Measurements from ENCODE around the gene ZNF417.

ZNF417 gene

GRCh38 chr19:57947088-57947418, 30.7 kb upstream of the ZNF417 start:
- no peak for TF ChIP-seq CTCF (conservative IDR thresholded peaks at IDR 0.05)
- peak overlapping the region; percentile 88 for H3K27ac ChIP-seq

GRCh38 chr19:57946316-57946715, 29.9 kb upstream of the ZNF417 start:
- peak overlapping the region; percentile 88; the same call in 1 of the 2 replicates for H3K27ac ChIP-seq
- TF ChIP-seq CTCF (conservative IDR thresholded peaks at IDR 0.05): no peak

- no peak for TF ChIP-seq CTCF (conservative IDR thresholded peaks at IDR 0.05)
Measured at GRCh38 chr19:57941593-57941992, 25.2 kb upstream of the ZNF417 start.

DNA sequence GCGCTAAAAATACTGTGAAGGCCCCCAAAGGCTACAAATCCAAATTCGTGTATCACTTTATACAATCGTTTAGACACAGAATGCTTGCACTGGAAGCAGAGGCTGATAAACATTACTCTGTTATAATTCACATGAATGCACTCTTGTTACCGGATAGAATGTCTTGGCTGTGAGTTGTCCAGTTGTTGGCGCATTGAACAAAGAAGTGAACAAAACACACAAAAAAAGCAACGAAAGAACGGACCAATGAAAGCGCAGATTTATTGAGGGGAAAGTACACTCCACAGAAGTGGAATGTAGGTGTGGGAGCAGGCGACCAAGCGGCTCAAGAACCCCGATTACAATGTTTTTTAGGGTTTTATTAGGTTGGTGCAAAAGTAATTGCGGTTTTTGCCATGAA, 19.3 kb upstream of the ZNF417 start:
- no peak for TF ChIP-seq CTCF (conservative IDR thresholded peaks at IDR 0.05)
- peak overlapping the region; percentile 89; the same call in 1 of the 2 replicates for H3K27ac ChIP-seq

More at GRCh38 chr19:57941593-57941992, 25.2 kb upstream of the ZNF417 start:
- no peak overlapping the region for H3K27ac ChIP-seq

DNA sequence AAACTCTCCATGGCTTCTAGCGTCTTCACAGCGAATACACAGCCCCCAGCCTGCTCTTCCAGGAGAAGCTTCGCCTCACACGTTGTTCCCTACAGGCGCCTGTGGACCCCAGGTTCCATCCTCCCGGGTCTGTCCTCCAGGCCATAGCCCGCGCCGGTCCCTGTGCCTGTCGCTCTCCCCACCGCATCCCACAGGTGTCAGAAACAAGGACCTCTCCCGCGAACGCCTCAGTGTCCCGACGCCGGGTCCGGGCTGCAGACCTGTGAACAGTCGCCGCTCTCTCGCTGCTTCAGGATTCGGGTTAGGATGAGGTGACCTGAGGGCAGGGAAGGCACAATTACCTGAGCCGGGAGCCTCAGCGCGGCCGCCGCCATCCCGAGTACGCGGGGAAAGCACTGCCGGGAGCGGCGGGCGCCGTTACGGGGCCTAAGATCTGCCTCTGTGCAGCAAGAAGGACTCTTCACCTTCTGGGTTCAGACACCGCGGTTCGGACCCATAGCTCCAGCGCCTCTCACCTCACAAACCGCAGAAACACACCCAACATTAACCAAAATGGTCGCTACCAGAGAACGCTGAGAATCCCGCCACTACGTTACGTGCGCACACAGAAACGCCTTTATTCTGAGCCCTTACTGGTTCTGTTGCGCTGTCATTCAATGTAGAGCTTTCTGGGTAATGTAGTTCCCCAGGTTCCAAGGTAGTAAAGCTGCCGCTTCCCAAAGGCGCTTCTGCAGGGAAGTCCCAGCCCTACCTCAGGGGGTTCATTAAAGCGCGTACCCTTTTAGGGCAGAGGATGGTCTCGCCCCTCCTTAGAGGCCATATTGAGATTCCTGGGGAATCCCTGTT, 18.7 kb upstream of the ZNF417 start, which contains the start of gene ZNF418:
TSS of gene ZNF418 (minus strand) at position 583 of the 846 bp plus-strand sequence. CDS start 1,580 bp downstream, outside the sequence.
- H3K27ac ChIP-seq: peak within 1 kb of the TSS; percentile 89
- TF ChIP-seq CTCF (conservative IDR thresholded peaks at IDR 0.05): no peak

DNA sequence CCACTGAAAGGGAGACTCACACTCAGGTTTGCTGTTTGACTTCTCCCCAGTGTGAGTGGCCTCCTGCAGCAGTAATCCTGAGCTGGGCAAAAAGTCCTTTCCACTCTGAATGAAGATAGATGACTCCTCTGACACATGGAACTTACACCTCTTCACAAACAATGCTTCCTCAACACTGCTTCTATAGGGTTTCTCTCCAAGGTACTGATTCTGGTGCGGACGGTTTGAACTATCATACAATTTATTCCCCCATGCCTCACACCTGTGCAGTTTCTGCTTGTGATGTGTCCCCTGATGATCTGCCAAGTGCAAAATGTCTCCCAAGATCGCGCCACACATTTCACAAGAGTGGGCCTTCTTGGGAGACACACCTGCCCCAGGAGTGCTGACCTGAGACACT, 11.2 kb upstream of the ZNF417 start:
- no peak overlapping the region for H3K27ac ChIP-seq
- no peak for TF ChIP-seq CTCF (conservative IDR thresholded peaks at IDR 0.05)

DNA sequence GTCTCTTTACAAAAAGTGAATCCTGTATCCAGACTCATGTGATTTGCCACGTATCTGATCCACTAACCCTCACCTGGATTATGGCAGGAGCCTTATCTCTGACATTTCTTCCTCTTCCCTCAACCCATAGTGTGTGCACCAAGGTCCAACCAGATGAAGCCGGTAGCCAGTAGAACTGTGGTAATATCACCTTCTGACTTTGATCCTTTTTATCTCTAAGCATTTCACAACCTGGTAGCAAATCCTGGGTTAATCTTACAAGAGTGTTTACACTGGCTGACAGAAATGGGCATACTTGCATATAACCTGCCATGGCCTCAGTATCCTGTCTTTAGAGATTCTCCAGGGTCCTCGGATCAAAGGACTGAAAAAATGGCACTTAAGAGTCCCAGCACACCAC, 1.9 kb downstream of the ZNF417 start:
- H3K27ac ChIP-seq: no peak overlapping the region
- TF ChIP-seq CTCF (conservative IDR thresholded peaks at IDR 0.05): no peak
